Caco-2 (cell line): ENCODE measurements around the gene SIRT6. TPM values are rescaled to one million over a fixed set of nuclear protein-coding genes. Genes with fewer than 3 reads are reported as not detected.
"Not testable (repeated sequence)": the region's sequence is repeated elsewhere in the genome, so short reads cannot be mapped to it uniquely, and the experiment has no call there.

Experiments
- BruUV-seq: library from RNA; stranded (reverse); fragments of 400-500 nt; replicated peaks from 2 replicates; lab custom pipeline; 2021; lab: Mats Ljungman, UMichigan
- CTCF ChIA-PET: fragments of 300-600 bp; sonication (Branson Sonifier 250); formaldehyde crosslinking; loops from one replicate; lab custom pipeline; 2022; ENCODE audit warnings: antibody characterized with exemption; lab: Charles Lee
- POLR2A ChIA-PET: fragments of 300-600 bp; sonication (Branson Sonifier 250); formaldehyde crosslinking; loops from one replicate; lab custom pipeline; 2022; ENCODE audit warnings: antibody characterized with exemption; lab: Charles Lee
- DNase-seq, 2 experiments: peaks; one replicate each; pipeline versions ENCODE4 v3.0.0 to v3.0.0-alpha.2; 2020 to 2022
- H3K27me3 ChIP-seq: replicated peaks from 2 replicates; pipeline ENCODE4 v1.6.0; 2011; ENCODE audit warnings: low read length; ENCODE audit not compliant: control insufficient read depth, insufficient read depth
- H3K36me3 ChIP-seq: 2 replicates; pipeline ENCODE4 v1.5.1; 2011; ENCODE audit warnings: low read length; ENCODE audit not compliant: control insufficient read depth, insufficient read depth
- H3K4me1 ChIP-seq: fragments of 250-450 bp; sonication (Bioruptor Pico); 2 replicates; pipeline ENCODE4 v1.5.1; 2020; ENCODE audit warnings: mild to moderate bottlenecking
- H3K4me3 ChIP-seq: 2 replicates; pipeline ENCODE4 v1.5.1; 2011; ENCODE audit warnings: low read depth, mild to moderate bottlenecking, control low read depth, low read length
- H3K9me3 ChIP-seq: fragments of 250-450 bp; sonication (Bioruptor Pico); 2 replicates; pipeline ENCODE4 v1.5.1; 2020; ENCODE audit warnings: mild to moderate bottlenecking, moderate library complexity
- H3K27ac Mint-ChIP-seq: one replicate; pipeline ENCODE4 v1.8.0; 2022; ENCODE audit warnings: mixed read lengths; ENCODE audit not compliant: unreplicated experiment
- H3K27me3 Mint-ChIP-seq: one replicate; pipeline ENCODE4 v1.8.0; 2022; ENCODE audit warnings: mixed read lengths; ENCODE audit not compliant: insufficient read depth, unreplicated experiment
- H3K36me3 Mint-ChIP-seq: one replicate; pipeline ENCODE4 v1.8.0; 2022; ENCODE audit warnings: mild to moderate bottlenecking, mixed read lengths; ENCODE audit not compliant: insufficient read depth, unreplicated experiment
- H3K4me1 Mint-ChIP-seq: one replicate; pipeline ENCODE4 v1.8.0; 2022; ENCODE audit warnings: low read depth, mixed read lengths; ENCODE audit not compliant: unreplicated experiment
- H3K4me3 Mint-ChIP-seq: one replicate; pipeline ENCODE4 v1.8.0; 2022; ENCODE audit warnings: mild to moderate bottlenecking, moderate library complexity, mixed read lengths; ENCODE audit not compliant: unreplicated experiment
- H3K9me3 Mint-ChIP-seq: one replicate; pipeline ENCODE4 v1.8.0; 2022; ENCODE audit warnings: mixed read lengths; ENCODE audit not compliant: unreplicated experiment
- intact Hi-C: fragments of 100-400 bp; cut with micrococcal nuclease; formaldehyde crosslinking; loops from one replicate; pipeline ENCODE4 v1.10.0; 2022; ENCODE audit not compliant: unreplicated experiment
- total RNA-seq: library from RNA; stranded (reverse); gene quantifications from 2 replicates; pipeline ENCODE4 v1.2.3, GENCODE V29; 2022
- TF ChIP-seq, protein P1 (sequence below), 2 experiments: fragments of 200-600 bp in 1 of 2; IDR thresholded peaks; 1 replicate in 1 of 2; 2 replicates in 1 of 2; pipeline versions ENCODE4 v1.5.1 to v1.8.0; 2011 to 2022; ENCODE audit warnings: antibody characterized with exemption in 1 of 2, control low read depth in 1 of 2, inconsistent platforms in 1 of 2, low read depth in 1 of 2, low read length in 1 of 2, mild to moderate bottlenecking in 1 of 2, moderate library complexity in 1 of 2; ENCODE audit not compliant: insufficient read depth in 1 of 2, severe bottlenecking in 1 of 2, unreplicated experiment in 1 of 2

Gene SIRT6
- total RNA-seq, 1 experiment from 2014 or later = 18.2 TPM

DNA sequence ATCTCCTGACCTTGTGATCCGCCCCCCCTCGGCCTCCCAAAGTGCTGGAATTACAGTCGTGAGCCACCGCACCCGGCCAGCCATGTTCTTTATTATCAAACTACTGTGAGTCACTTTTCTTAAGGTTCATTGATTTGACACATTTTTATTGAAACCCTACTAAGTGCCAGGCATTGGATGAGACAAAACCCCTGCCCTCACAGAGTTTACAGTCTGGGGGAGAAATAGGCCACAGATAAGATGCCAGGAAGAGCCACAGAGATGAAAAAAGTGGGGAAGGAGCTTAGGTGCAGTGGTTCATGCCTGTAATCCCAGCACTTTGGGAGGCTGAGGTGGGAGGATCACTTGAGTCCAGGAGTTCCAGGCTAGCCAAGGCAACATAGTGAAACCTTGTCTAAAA, 43.9 kb downstream of the SIRT6 start:
- Histone ChIP-seq H3K4me3 (no peak overlapping the region), H3K27me3 (no peaks in the 10 kb centered on the region), H3K4me1 (no peaks in the 10 kb centered on the region), H3K9me3 (no peaks in the 10 kb centered on the region), H3K36me3 (no peaks in the 10 kb centered on the region)
- BruUV-seq = no TSS peak
- Mint-ChIP-seq H3K36me3 (peaks cover under 1% of the 10 kb centered on the region), H3K4me1 (peaks cover 8% of the 10 kb centered on the region), H3K27me3 (no peaks in the 10 kb centered on the region), H3K27ac (no peak overlapping the region), H3K4me3 (no peak overlapping the region), H3K9me3 (no peaks in the 10 kb centered on the region)
- DNase-seq = no peak
- TF ChIP-seq, protein P1, sequence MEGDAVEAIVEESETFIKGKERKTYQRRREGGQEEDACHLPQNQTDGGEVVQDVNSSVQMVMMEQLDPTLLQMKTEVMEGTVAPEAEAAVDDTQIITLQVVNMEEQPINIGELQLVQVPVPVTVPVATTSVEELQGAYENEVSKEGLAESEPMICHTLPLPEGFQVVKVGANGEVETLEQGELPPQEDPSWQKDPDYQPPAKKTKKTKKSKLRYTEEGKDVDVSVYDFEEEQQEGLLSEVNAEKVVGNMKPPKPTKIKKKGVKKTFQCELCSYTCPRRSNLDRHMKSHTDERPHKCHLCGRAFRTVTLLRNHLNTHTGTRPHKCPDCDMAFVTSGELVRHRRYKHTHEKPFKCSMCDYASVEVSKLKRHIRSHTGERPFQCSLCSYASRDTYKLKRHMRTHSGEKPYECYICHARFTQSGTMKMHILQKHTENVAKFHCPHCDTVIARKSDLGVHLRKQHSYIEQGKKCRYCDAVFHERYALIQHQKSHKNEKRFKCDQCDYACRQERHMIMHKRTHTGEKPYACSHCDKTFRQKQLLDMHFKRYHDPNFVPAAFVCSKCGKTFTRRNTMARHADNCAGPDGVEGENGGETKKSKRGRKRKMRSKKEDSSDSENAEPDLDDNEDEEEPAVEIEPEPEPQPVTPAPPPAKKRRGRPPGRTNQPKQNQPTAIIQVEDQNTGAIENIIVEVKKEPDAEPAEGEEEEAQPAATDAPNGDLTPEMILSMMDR (IDR thresholded peaks at IDR 0.05; ENCODE audit: insufficient read depth in 1 of 2, low read depth in 1 of 2, low read length in 1 of 2, severe bottlenecking in 1 of 2, unreplicated experiment in 1 of 2) = no peak
- intact Hi-C loops = no loop called here
- CTCF ChIA-PET = interaction anchor here (0.6 kb wide), 1 partner anchor 18 kb away, joined by 5 read pairs; no protein-coding TSS in a partner anchor
- POLR2A ChIA-PET = interaction anchor here (0.7 kb wide), 1 partner anchor 143 kb away, joined by 4 read pairs; no protein-coding TSS in a partner anchor

- H3K4me3 ChIP-seq = no peak overlapping the region
- Mint-ChIP-seq H3K27ac (no peak overlapping the region), H3K4me3 (no peak overlapping the region), H3K27me3 (no peaks in the 10 kb centered on the region), H3K9me3 (no peaks in the 10 kb centered on the region), H3K4me1 (peaks cover 8% of the 10 kb centered on the region), H3K36me3 (no peaks in the 10 kb centered on the region)
- ChIA-PET CTCF (no interaction called here), POLR2A (no interaction called here)
- H3K4me1 ChIP-seq = peaks cover 2% of the 10 kb centered on the region; the same call in 1 of the 2 replicates
- BruUV-seq = no TSS peak
- TF ChIP-seq, protein P1 (IDR thresholded peaks at IDR 0.05; ENCODE audit: insufficient read depth in 1 of 2, low read depth in 1 of 2, low read length in 1 of 2, severe bottlenecking in 1 of 2, unreplicated experiment in 1 of 2) = no peak
- no peaks in the 10 kb centered on the region for H3K27me3 ChIP-seq
- peak; percentile 34 to 60 for DNase-seq
- H3K9me3 ChIP-seq = no peaks in the 10 kb centered on the region
- intact Hi-C loops = no loop called here
- H3K36me3 ChIP-seq = no peaks in the 10 kb centered on the region
Observed at GRCh38 chr19:4136680-4137088, 45.7 kb downstream of the SIRT6 start.

- BruUV-seq, H3K27me3 ChIP-seq, H3K4me3 ChIP-seq, H3K36me3 Mint-ChIP-seq, H3K27me3 Mint-ChIP-seq, H3K4me3 Mint-ChIP-seq, H3K9me3 Mint-ChIP-seq, H3K27ac Mint-ChIP-seq, POLR2A ChIA-PET, H3K36me3 ChIP-seq, DNase-seq, H3K9me3 ChIP-seq, intact Hi-C loops: not testable (repeated sequence)
- peaks cover 18% of the 10 kb centered on the region for H3K4me1 Mint-ChIP-seq
- peaks cover 15% of the 10 kb centered on the region for H3K4me1 ChIP-seq
- CTCF ChIA-PET = interaction anchor here (0.7 kb wide), 1 partner anchor 259 kb away, joined by 4 read pairs; no protein-coding TSS in a partner anchor
Observed at GRCh38 chr19:4135386-4135785, 47.0 kb downstream of the SIRT6 start.
